H9 (cell line): Measurements from ENCODE around the gene DNTT. TPM values are rescaled to one million over a fixed set of nuclear protein-coding genes. Genes with fewer than 3 reads are reported as not detected.

Experiments used
- DNase-seq: peaks from one replicate; pipeline ENCODE4 v3.0.0-alpha.2; 2017
- H2AFZ ChIP-seq: one replicate; pipeline ENCODE4 v1.6.1; 2013; ENCODE audit warnings: mild to moderate bottlenecking, low read length, control low read depth, moderate library complexity
- H2AK5ac ChIP-seq: 2 replicates; pipeline ENCODE4 v1.6.1; 2013; ENCODE audit warnings: low read length, control low read depth, mixed read lengths; ENCODE audit not compliant: insufficient read length
- H2BK120ac ChIP-seq: one replicate; pipeline ENCODE4 v1.6.1; 2013; ENCODE audit warnings: low read depth, mild to moderate bottlenecking, low read length, control low read depth, inconsistent platforms; ENCODE audit not compliant: poor library complexity, severe bottlenecking
- H2BK12ac ChIP-seq: 2 replicates; pipeline ENCODE4 v1.6.1; 2013; ENCODE audit warnings: low read length, control low read depth, mixed read lengths, low read depth; ENCODE audit not compliant: insufficient read length
- H2BK15ac ChIP-seq: 2 replicates; pipeline ENCODE4 v1.6.1; 2013; ENCODE audit warnings: low read depth, low read length, control low read depth
- H2BK20ac ChIP-seq: one replicate; pipeline ENCODE4 v1.6.1; 2013; ENCODE audit warnings: low read depth, mild to moderate bottlenecking, low read length, control low read depth, inconsistent platforms; ENCODE audit not compliant: poor library complexity, severe bottlenecking
- H2BK5ac ChIP-seq: 2 replicates; pipeline ENCODE4 v1.6.1; 2013; ENCODE audit warnings: low read length, control low read depth, mixed read lengths; ENCODE audit not compliant: insufficient read length
- H3K14ac ChIP-seq: 2 replicates; pipeline ENCODE4 v1.6.1; 2013; ENCODE audit warnings: low read length, control low read depth; ENCODE audit not compliant: insufficient read depth
- H3K18ac ChIP-seq: 2 replicates; pipeline ENCODE4 v1.6.1; 2013; ENCODE audit warnings: low read depth, mild to moderate bottlenecking, mixed read lengths, low read length, control low read depth; ENCODE audit not compliant: insufficient read length
- H3K23ac ChIP-seq: 2 replicates; pipeline ENCODE4 v1.6.1; 2013; ENCODE audit warnings: low read length, control low read depth, mixed read lengths, low read depth; ENCODE audit not compliant: insufficient read length
- H3K23me2 ChIP-seq: 2 replicates; pipeline ENCODE4 v1.6.1; 2013; ENCODE audit warnings: low read depth, mild to moderate bottlenecking, mixed read lengths, low read length, control low read depth; ENCODE audit not compliant: insufficient read length, poor library complexity, severe bottlenecking
- H3K27ac ChIP-seq: 2 replicates; pipeline ENCODE4 v1.5.1; 2013; ENCODE audit warnings: low read length, control low read depth, mixed read lengths, low read depth; ENCODE audit not compliant: insufficient read length
- H3K27me3 ChIP-seq: 2 replicates; pipeline ENCODE4 v1.6.1; 2013; ENCODE audit warnings: low read length, control low read depth, inconsistent platforms; ENCODE audit not compliant: insufficient read depth
- H3K4ac ChIP-seq: 2 replicates; pipeline ENCODE4 v1.6.1; 2013; ENCODE audit warnings: low read depth, mild to moderate bottlenecking, control low read depth, inconsistent platforms, low read length, moderate library complexity
- H3K4me1 ChIP-seq: 2 replicates; pipeline ENCODE4 v1.6.1; 2013; ENCODE audit warnings: low read length, control low read depth, inconsistent platforms; ENCODE audit not compliant: insufficient read depth
- H3K4me2 ChIP-seq: 2 replicates; pipeline ENCODE4 v1.6.1; 2013; ENCODE audit warnings: low read length, control low read depth, mixed read lengths; ENCODE audit not compliant: insufficient read length, insufficient read depth
- H3K56ac ChIP-seq: 2 replicates; pipeline ENCODE4 v1.6.1; 2013; ENCODE audit warnings: low read depth, mild to moderate bottlenecking, mixed read lengths, low read length, control low read depth; ENCODE audit not compliant: insufficient read length
- H3K79me1 ChIP-seq: 2 replicates; pipeline ENCODE4 v1.6.1; 2013; ENCODE audit warnings: low read depth, mild to moderate bottlenecking, moderate library complexity, low read length, control low read depth, inconsistent platforms; ENCODE audit not compliant: insufficient read depth, poor library complexity, severe bottlenecking
- H3K79me2 ChIP-seq: 2 replicates; pipeline ENCODE4 v1.6.1; 2013; ENCODE audit warnings: low read length, control low read depth, inconsistent platforms; ENCODE audit not compliant: insufficient read depth
- H3K9ac ChIP-seq: 2 replicates; pipeline ENCODE4 v1.6.1; 2013; ENCODE audit warnings: low read length, control low read depth, mixed read lengths; ENCODE audit not compliant: insufficient read length; ENCODE audit errors: extremely low read depth
- H3K9me3 ChIP-seq: one replicate; pipeline ENCODE4 v1.6.1; 2013; ENCODE audit warnings: low read depth, low read length, inconsistent platforms; ENCODE audit not compliant: control insufficient read depth
- H3T11ph ChIP-seq: one replicate; pipeline ENCODE4 v1.6.1; 2013; ENCODE audit warnings: mild to moderate bottlenecking, low read length, control low read depth, inconsistent platforms
- H4K20me1 ChIP-seq: one replicate; pipeline ENCODE4 v1.6.1; 2013; ENCODE audit not compliant: control insufficient read depth, insufficient read length, insufficient read depth
- H4K5ac ChIP-seq: 2 replicates; pipeline ENCODE4 v1.6.1; 2013; ENCODE audit warnings: low read depth, mild to moderate bottlenecking, mixed read lengths, low read length, control low read depth; ENCODE audit not compliant: insufficient read length
- H4K8ac ChIP-seq: replicated peaks from 2 replicates; pipeline ENCODE4 v1.6.1; 2013; ENCODE audit warnings: low read length, control low read depth, mixed read lengths, low read depth; ENCODE audit not compliant: insufficient read length
- H4K91ac ChIP-seq: 2 replicates; pipeline ENCODE4 v1.6.1; 2013; ENCODE audit warnings: low read depth, mild to moderate bottlenecking, moderate library complexity, mixed read lengths, low read length, control low read depth; ENCODE audit not compliant: insufficient read length
- H3K27ac Mint-ChIP-seq, 3 experiments: 2 replicates in 2 of 3; 3 replicates in 1 of 3; pipeline ENCODE4 v1.8.0; 2020 to 2021; ENCODE audit warnings: mixed read lengths in 3 of 3, mild to moderate bottlenecking in 1 of 3, moderate library complexity in 1 of 3
- H3K27me3 Mint-ChIP-seq: 2 replicates; pipeline ENCODE4 v1.8.0; 2021; ENCODE audit warnings: low read depth, mild to moderate bottlenecking, moderate library complexity, mixed read lengths
- H3K36me3 Mint-ChIP-seq, 3 experiments: 2 replicates in 2 of 3; 3 replicates in 1 of 3; pipeline ENCODE4 v1.8.0; 2020 to 2021; ENCODE audit warnings: low read depth in 3 of 3, mixed read lengths in 3 of 3; ENCODE audit not compliant: insufficient read depth in 1 of 3
- H3K4me1 Mint-ChIP-seq, 2 experiments: 2 replicates each; pipeline ENCODE4 v1.8.0; 2020; ENCODE audit warnings: mixed read lengths in 2 of 2
- H3K4me3 Mint-ChIP-seq, 2 experiments: 2 replicates in 1 of 2; 3 replicates in 1 of 2; pipeline ENCODE4 v1.8.0; 2020 to 2021; ENCODE audit warnings: mild to moderate bottlenecking in 2 of 2, mixed read lengths in 2 of 2, moderate library complexity in 1 of 2
- H3K9me3 Mint-ChIP-seq, 2 experiments: 2 replicates in 1 of 2; 3 replicates in 1 of 2; pipeline ENCODE4 v1.8.0; 2020; ENCODE audit warnings: mild to moderate bottlenecking in 2 of 2, mixed read lengths in 2 of 2, moderate library complexity in 1 of 2
- CTCF ChIP-seq: fragments of 200-600 bp; sonication (generic); conservative IDR thresholded peaks from 3 replicates; pipeline ENCODE4 v1.8.0; 2021; ENCODE audit warnings: antibody characterized with exemption, mild to moderate bottlenecking
- WGBS: extraction: QIAGEN DNeasy Blood & Tissue Kit; methylation state at CpG from one replicate; pipeline ENCODE4 v1.1.7; 2013; ENCODE audit warnings: missing lambda C conversion rate, low lambda C conversion rate, mixed read lengths; ENCODE audit not compliant: insufficient read length; ENCODE audit errors: extremely low coverage; 5-methylcytosine and 5-hydroxymethylcytosine counted together
- total RNA-seq: library from RNA; stranded (reverse); gene quantifications from 2 replicates; pipeline ENCODE4 v1.2.1, GENCODE V29; 2021

Gene DNTT
- total RNA-seq, 1 experiment from 2014 or later: not detected

- no peak overlapping the region for H3K4me2 ChIP-seq
- Mint-ChIP-seq H3K27me3 (no peaks in the 10 kb centered on the region), H3K4me1 (peaks cover 16% of the 10 kb centered on the region in 2 experiments), H3K4me3 (no peak overlapping the region), H3K27ac (no peak overlapping the region), H3K36me3 (no peaks in the 10 kb centered on the region), H3K9me3 (no peaks in the 10 kb centered on the region; a peak in 1 of 5 replicates)
- H3K9ac ChIP-seq: no peak overlapping the region
- H3T11ph ChIP-seq: no peak overlapping the region
- no peaks in the 10 kb centered on the region for H4K20me1 ChIP-seq
- no peak overlapping the region for H2BK20ac ChIP-seq
- H2AK5ac ChIP-seq: no peak overlapping the region
- WGBS: no CpG with 5 or more reads among the region's 3 CpGs
- no peak overlapping the region for H3K27ac ChIP-seq
- H2BK15ac ChIP-seq: no peak overlapping the region
- no peak overlapping the region for H2AFZ ChIP-seq
- no peaks in the 10 kb centered on the region; the same call in 1 of the 2 replicates for H3K4me1 ChIP-seq
- H2BK120ac ChIP-seq: no peak overlapping the region
- H3K14ac ChIP-seq: no peak overlapping the region
- no peak overlapping the region for H4K91ac ChIP-seq
- H3K18ac ChIP-seq: no peak overlapping the region
- H4K5ac ChIP-seq: no peak overlapping the region
- no peak overlapping the region for H3K23ac ChIP-seq
- H3K56ac ChIP-seq: no peak overlapping the region
- H4K8ac ChIP-seq: no peak overlapping the region
- H2BK5ac ChIP-seq: no peak overlapping the region
- H3K27me3 ChIP-seq: no peaks in the 10 kb centered on the region
- H3K9me3 ChIP-seq: no peaks in the 10 kb centered on the region
- H3K79me1 ChIP-seq: no peaks in the 10 kb centered on the region
- H3K4ac ChIP-seq: no peak overlapping the region
- no peak for DNase-seq
- H3K79me2 ChIP-seq: no peaks in the 10 kb centered on the region
- no peaks in the 10 kb centered on the region for H3K23me2 ChIP-seq
- H2BK12ac ChIP-seq: no peak overlapping the region
- no peak for TF ChIP-seq CTCF
Measured at GRCh38 chr10:96260014-96260413, 44.2 kb upstream of the DNTT start.
